Keratinocyte (primary cell): ENCODE results near the gene ZNRD2.

Experiments used
- EZH2 ChIP-seq: IDR thresholded peaks from one replicate; pipeline ENCODE4 v1.6.1; 2012; ENCODE audit warnings: inconsistent platforms, mild to moderate bottlenecking, low read length, moderate library complexity
- TF ChIP-seq, protein P1 (sequence below), 3 experiments: IDR thresholded peaks in 1 of 3; conservative IDR thresholded peaks in 1 of 3; optimal IDR thresholded peaks in 1 of 3; 2 replicates in 2 of 3; 3 replicates in 1 of 3; pipeline versions ENCODE3 to v1.5.1; 2011; ENCODE audit warnings: low read length in 3 of 3, mild to moderate bottlenecking in 3 of 3, moderate library complexity in 2 of 3, control low read depth in 1 of 3, inconsistent platforms in 1 of 3; ENCODE audit not compliant: insufficient read depth in 2 of 3; ENCODE audit errors: extremely low read depth in 1 of 3

DNA sequence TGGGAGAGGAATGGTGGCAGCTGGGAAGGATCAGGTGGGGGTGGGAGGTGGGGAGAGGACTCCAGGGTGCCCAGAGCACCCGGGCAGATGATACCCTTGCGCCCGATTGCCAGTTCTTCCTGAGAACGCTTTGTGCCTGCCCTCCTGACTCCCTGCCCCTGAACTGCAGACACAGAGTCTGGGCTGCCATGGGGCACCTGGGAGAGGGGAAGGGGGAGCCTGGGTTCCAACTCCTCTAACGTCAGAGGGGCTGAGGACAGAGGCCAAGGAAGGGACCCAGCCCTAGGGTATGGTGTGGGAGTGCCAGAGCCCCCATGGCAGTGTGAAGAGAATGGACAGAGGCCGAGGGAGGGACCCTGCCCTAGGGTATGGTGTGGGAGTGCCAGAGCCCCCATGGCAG, 26.2 kb downstream of the ZNRD2 start:
- TF ChIP-seq, protein P1, sequence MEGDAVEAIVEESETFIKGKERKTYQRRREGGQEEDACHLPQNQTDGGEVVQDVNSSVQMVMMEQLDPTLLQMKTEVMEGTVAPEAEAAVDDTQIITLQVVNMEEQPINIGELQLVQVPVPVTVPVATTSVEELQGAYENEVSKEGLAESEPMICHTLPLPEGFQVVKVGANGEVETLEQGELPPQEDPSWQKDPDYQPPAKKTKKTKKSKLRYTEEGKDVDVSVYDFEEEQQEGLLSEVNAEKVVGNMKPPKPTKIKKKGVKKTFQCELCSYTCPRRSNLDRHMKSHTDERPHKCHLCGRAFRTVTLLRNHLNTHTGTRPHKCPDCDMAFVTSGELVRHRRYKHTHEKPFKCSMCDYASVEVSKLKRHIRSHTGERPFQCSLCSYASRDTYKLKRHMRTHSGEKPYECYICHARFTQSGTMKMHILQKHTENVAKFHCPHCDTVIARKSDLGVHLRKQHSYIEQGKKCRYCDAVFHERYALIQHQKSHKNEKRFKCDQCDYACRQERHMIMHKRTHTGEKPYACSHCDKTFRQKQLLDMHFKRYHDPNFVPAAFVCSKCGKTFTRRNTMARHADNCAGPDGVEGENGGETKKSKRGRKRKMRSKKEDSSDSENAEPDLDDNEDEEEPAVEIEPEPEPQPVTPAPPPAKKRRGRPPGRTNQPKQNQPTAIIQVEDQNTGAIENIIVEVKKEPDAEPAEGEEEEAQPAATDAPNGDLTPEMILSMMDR (optimal IDR thresholded peaks at IDR 0.05 in 1 of 3, IDR thresholded peaks at IDR 0.05 in 1 of 3, conservative IDR thresholded peaks at IDR 0.05 in 1 of 3; ENCODE audit: extremely low read depth in 1 of 3, insufficient read depth in 2 of 3, low read length in 3 of 3), result no peak
- no peak for TF ChIP-seq EZH2
